ENCODE results near the gene CCDC13. TPM values are rescaled to one million over a fixed set of nuclear protein-coding genes. Genes with fewer than 3 reads are reported as not detected.

The CCDC13 gene
- polyA plus RNA-seq, 1 experiment, result 0.18 TPM

GRCh38 chr3:42749753-42750231 is 23.3 kb downstream of the CCDC13 start:
- DNase-seq (ENCODE audit: low read depth), result no peak
- ChIA-PET CTCF (interaction anchor here (0.7 to 1.3 kb wide), 9 partner anchors 9 to 169 kb away, joined by 3 to 5 read pairs (median 3); partner anchors contain the start of gene SEC22C), POLR2A (no interaction called here)

DNA sequence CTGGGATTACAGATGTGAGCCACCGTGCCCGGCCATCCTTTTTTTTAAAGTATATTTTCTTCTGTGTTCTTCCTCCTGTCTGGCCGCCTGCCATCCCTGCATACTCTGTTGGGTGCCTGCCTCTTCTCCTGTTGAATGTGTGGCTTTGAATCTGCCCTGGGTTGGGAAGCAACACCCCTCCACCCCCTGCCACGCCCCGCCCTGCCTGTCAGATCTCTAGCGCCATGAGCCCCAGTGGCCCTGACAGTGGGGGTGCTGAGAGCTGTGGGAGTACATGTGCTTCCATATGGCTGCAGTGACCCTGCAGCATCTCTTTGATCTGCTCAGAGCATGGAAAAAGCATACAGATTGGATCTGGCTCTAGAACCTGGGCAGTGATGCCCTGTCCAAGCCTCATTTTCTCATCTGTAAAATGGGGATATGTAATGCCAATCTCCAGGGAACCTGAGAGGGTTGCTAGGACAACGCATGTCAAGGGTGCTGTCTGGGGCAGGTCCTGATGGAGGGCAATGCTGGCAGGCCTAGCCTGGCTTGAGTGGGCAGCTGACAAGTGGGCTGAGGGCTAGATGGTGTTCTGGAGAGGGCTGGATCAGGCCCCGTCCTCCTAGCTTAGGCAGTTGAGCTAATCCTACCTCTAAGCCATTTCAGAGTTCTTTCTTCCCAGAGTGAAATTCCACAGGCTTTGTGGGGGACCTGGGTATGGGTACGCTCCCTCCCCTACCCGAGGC is 23.9 kb downstream of the CCDC13 start:
- H3K27me3 ChIP-seq (ENCODE audit: control insufficient read depth, insufficient read depth, low read length), result peaks cover 4% of the 10 kb centered on the region; the same call in 1 of the 2 replicates
- CTCF ChIA-PET, result interaction anchor here (0.9 to 1.3 kb wide), 6 partner anchors 9 to 168 kb away, joined by 3 to 5 read pairs (median 4); partner anchors contain the start of gene SEC22C
- POLR2A ChIA-PET, result no interaction called here
- DNase-seq (ENCODE audit: low read depth), result no peak
- H3K36me3 ChIP-seq (ENCODE audit: control insufficient read depth, insufficient read depth, low read length), result no peaks in the 10 kb centered on the region
- no peak overlapping the region for H3K4me3 ChIP-seq (ENCODE audit: low read depth, low read length)
- TF ChIP-seq, protein P1, sequence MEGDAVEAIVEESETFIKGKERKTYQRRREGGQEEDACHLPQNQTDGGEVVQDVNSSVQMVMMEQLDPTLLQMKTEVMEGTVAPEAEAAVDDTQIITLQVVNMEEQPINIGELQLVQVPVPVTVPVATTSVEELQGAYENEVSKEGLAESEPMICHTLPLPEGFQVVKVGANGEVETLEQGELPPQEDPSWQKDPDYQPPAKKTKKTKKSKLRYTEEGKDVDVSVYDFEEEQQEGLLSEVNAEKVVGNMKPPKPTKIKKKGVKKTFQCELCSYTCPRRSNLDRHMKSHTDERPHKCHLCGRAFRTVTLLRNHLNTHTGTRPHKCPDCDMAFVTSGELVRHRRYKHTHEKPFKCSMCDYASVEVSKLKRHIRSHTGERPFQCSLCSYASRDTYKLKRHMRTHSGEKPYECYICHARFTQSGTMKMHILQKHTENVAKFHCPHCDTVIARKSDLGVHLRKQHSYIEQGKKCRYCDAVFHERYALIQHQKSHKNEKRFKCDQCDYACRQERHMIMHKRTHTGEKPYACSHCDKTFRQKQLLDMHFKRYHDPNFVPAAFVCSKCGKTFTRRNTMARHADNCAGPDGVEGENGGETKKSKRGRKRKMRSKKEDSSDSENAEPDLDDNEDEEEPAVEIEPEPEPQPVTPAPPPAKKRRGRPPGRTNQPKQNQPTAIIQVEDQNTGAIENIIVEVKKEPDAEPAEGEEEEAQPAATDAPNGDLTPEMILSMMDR (IDR thresholded peaks at IDR 0.05; ENCODE audit: insufficient read depth, low read depth, low read length), result no peak

More at GRCh38 chr3:42749753-42750231, 23.3 kb downstream of the CCDC13 start:
- TF ChIP-seq, protein P1 (IDR thresholded peaks at IDR 0.05; ENCODE audit: insufficient read depth, low read depth, low read length), result peak; percentile 72
- Histone ChIP-seq H3K27me3 (ENCODE audit: control insufficient read depth, insufficient read depth, low read length) (peaks cover 4% of the 10 kb centered on the region; the same call in 1 of the 2 replicates), H3K4me3 (ENCODE audit: low read depth, low read length) (no peak overlapping the region), H3K36me3 (ENCODE audit: control insufficient read depth, insufficient read depth, low read length) (no peaks in the 10 kb centered on the region)

- TF ChIP-seq, protein P1 (IDR thresholded peaks at IDR 0.05; ENCODE audit: insufficient read depth, low read depth, low read length), result no peak
- H3K4me3 ChIP-seq (ENCODE audit: low read depth, low read length), result no peak overlapping the region
- no peaks in the 10 kb centered on the region for H3K36me3 ChIP-seq (ENCODE audit: control insufficient read depth, insufficient read depth, low read length)
- DNase-seq (ENCODE audit: low read depth), result no peak
- H3K27me3 ChIP-seq (ENCODE audit: control insufficient read depth, insufficient read depth, low read length), result no peaks in the 10 kb centered on the region
- POLR2A ChIA-PET, result no interaction called here
- CTCF ChIA-PET, result interaction anchor here (1.2 to 1.4 kb wide), 2 partner anchors 8 to 176 kb away, joined by 4 read pairs; no protein-coding TSS in a partner anchor
Observed at GRCh38 chr3:42747581-42747980, 25.5 kb downstream of the CCDC13 start.

GRCh38 chr3:42746455-42747450 is 26.3 kb downstream of the CCDC13 start:
- Histone ChIP-seq H3K4me3 (ENCODE audit: low read depth, low read length) (no peak overlapping the region), H3K27me3 (ENCODE audit: control insufficient read depth, insufficient read depth, low read length) (no peaks in the 10 kb centered on the region), H3K36me3 (ENCODE audit: control insufficient read depth, insufficient read depth, low read length) (no peaks in the 10 kb centered on the region)
- TF ChIP-seq, protein P1 (IDR thresholded peaks at IDR 0.05; ENCODE audit: insufficient read depth, low read depth, low read length), result no peak
- ChIA-PET POLR2A (no interaction called here), CTCF (interaction anchor here (1.0 to 3.2 kb wide), 10 partner anchors 8 to 175 kb away, joined by 3 to 30 read pairs (median 4); partner anchors contain the start of gene ZBTB47)
- DNase-seq (ENCODE audit: low read depth), result peak; percentile 9

Measured in BJ (cell line).